Fibroblast of pulmonary artery (primary cell): ENCODE data around the gene NPAS3.

Experiments used
- DNase-seq: peaks from one replicate; pipeline ENCODE4 v3.0.0-alpha.2; 2010; ENCODE audit warnings: low read depth
- H3K4me3 ChIP-seq: replicated peaks from 2 replicates; pipeline ENCODE4 v1.5.1; 2011; ENCODE audit warnings: low read depth, mild to moderate bottlenecking, control low read depth, low read length, moderate library complexity
- TF ChIP-seq, protein P1 (sequence below): IDR thresholded peaks from 2 replicates; pipeline ENCODE4 v1.5.1; 2011; ENCODE audit warnings: mild to moderate bottlenecking, control low read depth, low read length, inconsistent platforms; ENCODE audit errors: missing control alignments

The NPAS3 gene

DNA sequence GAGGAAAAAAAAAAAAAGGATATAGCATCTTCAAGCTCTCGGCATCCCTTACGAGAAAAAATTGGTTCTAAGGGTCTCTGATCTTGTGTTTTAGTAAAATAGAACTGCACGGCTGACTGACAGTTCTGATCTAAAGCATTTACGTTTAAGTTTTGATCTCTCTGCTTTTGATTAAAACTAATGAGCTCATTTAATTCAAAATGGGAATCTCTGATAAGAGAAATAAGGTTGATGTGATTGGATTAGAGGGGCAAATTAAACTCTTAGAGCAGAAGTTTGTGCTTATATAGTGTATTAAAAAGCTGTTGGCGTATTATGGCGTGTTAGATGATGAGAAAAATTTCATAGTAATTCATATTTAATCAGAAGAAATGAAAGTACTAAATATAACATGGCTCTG lies 794.6 kb downstream of the NPAS3 start:
- H3K4me3 ChIP-seq, result no peak overlapping the region
- TF ChIP-seq, protein P1, sequence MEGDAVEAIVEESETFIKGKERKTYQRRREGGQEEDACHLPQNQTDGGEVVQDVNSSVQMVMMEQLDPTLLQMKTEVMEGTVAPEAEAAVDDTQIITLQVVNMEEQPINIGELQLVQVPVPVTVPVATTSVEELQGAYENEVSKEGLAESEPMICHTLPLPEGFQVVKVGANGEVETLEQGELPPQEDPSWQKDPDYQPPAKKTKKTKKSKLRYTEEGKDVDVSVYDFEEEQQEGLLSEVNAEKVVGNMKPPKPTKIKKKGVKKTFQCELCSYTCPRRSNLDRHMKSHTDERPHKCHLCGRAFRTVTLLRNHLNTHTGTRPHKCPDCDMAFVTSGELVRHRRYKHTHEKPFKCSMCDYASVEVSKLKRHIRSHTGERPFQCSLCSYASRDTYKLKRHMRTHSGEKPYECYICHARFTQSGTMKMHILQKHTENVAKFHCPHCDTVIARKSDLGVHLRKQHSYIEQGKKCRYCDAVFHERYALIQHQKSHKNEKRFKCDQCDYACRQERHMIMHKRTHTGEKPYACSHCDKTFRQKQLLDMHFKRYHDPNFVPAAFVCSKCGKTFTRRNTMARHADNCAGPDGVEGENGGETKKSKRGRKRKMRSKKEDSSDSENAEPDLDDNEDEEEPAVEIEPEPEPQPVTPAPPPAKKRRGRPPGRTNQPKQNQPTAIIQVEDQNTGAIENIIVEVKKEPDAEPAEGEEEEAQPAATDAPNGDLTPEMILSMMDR, result no peak
- DNase-seq, result no peak

DNA sequence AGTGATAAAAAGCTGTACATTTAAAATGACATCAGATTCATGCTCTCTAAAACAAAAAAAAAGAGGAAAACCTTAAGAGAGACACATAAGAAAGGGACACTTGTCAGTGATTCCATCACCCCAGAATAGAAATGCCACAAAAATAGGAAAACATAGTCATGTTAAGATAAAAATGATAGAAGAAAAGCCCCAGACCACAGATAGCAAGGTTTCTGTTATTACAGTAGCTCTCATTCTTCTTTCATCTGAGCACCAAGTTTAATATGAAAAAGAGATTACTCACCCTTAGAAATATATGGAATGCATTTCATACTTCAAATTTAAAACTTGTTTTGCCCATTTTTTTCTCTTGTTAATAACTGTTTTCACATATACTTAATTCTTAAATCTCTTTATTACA lies 795.0 kb downstream of the NPAS3 start:
- TF ChIP-seq, protein P1, result no peak
- no peak for DNase-seq
- H3K4me3 ChIP-seq, result no peak overlapping the region

DNA sequence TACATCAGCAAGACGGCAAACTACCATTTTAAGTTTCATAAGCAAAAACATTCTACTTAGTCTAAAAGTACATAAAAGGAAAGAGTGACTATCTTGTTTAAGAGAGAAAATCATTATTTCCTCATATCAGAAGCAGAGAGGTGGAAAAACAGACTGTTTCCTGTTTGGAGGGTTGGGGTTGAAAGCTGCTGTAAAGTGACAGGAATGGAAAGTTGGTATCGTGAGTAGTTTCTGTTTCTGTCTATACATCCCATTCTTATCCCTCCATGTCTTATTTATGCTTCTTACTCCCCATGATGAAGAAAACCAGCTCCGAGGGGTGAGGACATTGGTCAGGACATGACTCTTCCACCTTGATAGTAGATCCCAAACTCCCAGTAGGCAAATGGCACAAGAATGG lies 795.7 kb downstream of the NPAS3 start:
- TF ChIP-seq, protein P1, result no peak
- no peak overlapping the region for H3K4me3 ChIP-seq
- no peak for DNase-seq

DNA sequence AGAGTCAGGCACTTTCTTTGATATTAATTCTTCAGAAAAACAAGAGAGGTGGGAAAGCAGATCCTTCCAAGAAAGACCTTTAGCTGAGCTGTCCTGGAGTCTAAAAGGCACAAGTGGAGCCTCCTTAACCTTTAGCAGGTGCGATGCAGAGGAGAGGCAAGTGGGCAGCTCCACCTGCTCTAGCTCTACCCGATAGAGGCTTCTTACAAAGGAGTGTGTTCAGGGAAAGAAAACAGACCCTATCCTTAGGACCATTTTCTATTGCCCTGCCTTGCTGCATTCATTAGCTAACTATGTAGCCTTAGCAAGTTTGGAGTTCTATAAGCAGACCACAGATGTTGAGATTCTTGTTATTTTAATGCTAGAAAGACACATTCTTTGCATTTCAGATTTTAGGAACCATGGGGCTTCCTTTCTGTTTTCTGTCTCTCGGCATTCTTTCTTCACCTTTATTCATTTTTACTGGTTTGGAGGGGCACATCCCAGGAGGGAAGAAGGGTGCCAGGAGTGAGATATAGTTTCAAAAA lies 797.7 kb downstream of the NPAS3 start:
- TF ChIP-seq, protein P1, result no peak
- H3K4me3 ChIP-seq, result no peak overlapping the region
- no peak for DNase-seq

DNA sequence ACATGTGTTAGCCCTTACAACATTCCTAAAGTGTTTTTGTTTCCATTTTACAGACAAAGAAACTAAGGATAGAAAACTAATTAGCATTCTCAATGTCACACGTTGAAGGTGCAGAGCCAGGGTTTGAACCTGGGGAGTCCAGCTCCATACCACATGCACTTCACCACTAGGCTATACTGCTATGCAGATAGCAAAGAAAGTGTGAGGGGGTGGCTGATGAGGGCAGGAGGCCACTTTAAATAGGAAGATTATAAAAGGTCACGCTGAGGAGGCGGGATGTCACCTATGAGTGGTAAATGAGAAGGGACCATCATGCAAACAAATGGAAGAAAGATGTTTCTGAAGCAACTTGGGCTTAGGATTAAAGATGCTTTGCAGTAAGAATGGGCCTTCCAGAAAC lies 798.3 kb downstream of the NPAS3 start:
- TF ChIP-seq, protein P1, result no peak
- no peak for DNase-seq
- no peak overlapping the region for H3K4me3 ChIP-seq

DNA sequence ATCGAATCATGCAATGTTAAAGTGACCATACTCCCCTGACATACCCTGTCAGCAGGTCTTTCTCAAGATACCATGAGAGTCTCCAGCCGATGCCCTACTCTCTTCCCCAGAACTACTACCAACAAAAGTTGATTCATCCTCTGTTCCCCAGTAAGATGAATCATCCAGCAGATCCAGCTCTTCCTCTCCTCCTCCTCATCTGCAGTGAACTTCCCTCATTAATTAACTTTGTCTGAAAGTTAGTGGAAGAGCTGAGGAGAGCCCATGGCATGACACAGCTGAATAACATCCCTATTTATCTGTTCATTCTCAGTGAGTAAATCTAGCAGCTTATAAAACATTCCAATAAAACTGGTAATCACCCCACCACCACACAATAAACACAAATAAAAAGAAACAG lies 798.8 kb downstream of the NPAS3 start:
- TF ChIP-seq, protein P1, result no peak
- no peak overlapping the region for H3K4me3 ChIP-seq
- peak; percentile 38 for DNase-seq

DNA sequence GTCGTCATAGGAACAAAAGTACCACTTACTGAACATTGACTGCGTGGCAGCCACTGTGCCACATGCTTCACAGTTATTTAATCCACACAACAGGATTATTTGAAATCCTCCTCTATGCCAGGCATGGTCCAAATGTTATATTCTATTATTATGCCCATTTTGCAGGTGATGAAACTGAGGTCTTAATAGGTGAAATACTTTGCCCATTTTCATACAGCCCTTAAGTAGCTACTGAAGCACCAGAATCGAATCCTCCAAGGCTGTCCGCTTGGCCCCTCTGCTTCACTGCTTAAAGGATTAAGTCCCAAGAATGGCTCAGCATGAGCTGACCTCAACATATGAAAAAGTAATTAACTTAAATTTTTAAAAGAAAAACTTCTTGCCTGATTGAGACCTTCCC lies 799.4 kb downstream of the NPAS3 start:
- TF ChIP-seq, protein P1, result no peak
- DNase-seq, result no peak
- H3K4me3 ChIP-seq, result no peak overlapping the region
